ENCODE data around the gene NSD1. TPM values are rescaled to one million over a fixed set of nuclear protein-coding genes. Genes with fewer than 3 reads are reported as not detected.

NSD1 gene
- polyA plus RNA-seq, 1 donor from 2014 or later, result 12.8 TPM

DNA sequence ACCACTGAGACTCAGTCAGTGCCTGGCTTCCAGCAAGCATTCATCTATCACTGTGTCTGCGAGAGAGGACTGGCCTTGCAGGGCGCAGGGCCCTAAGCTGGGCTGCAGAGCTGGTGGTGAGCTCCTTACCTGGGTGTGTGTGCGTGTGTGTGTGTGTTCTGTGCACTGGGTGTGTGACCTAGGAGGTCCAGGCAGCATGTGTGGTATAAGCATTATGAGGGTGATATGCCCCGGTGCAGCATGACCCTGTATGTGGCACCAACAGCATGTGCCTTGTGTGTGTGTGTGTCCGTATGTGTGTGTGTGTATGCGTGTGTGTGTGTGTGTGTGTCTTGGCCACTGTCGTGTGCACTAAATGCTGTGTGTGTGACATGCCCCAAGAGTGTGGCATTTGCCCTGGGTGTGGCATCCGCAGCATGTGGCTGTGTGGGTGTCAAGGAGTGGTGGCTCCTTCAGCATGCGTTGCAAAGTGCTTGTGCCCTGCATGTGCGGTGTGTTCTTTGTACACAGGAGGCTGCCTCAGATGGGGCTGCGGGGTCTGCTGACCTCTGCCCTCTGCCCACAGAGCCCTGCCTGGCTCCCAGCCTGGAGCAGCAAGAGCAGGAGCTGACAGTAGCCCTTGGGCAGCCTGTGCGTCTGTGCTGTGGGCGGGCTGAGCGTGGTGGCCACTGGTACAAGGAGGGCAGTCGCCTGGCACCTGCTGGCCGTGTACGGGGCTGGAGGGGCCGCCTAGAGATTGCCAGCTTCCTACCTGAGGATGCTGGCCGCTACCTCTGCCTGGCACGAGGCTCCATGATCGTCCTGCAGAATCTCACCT, 43.5 kb upstream of the NSD1 start:
- H3K9me2 ChIP-seq (ENCODE audit: insufficient read depth, low read length), result no peaks in the 10 kb centered on the region
- H2AFZ ChIP-seq (ENCODE audit: low read depth, low read length), result no peak overlapping the region
- no peaks in the 10 kb centered on the region for H3K79me2 ChIP-seq (replicated peaks; ENCODE audit: insufficient read depth, low read length)
- TF ChIP-seq MXI1 (conservative IDR thresholded peaks at IDR 0.05; ENCODE audit: poor library complexity, severe bottlenecking) (no peak), CTCF (IDR thresholded peaks at IDR 0.05; ENCODE audit: poor library complexity, severe bottlenecking) (no peak), RAD21 (conservative IDR thresholded peaks at IDR 0.05) (no peak), REST (IDR thresholded peaks at IDR 0.05; ENCODE audit: borderline replicate concordance) (no peak), POLR2AphosphoS5 (IDR thresholded peaks at IDR 0.05) (no peak), SMC3 (conservative IDR thresholded peaks at IDR 0.05; ENCODE audit: poor library complexity) (no peak), EZH2 (IDR thresholded peaks at IDR 0.05; ENCODE audit: borderline replicate concordance, insufficient read depth, low read length, poor library complexity, severe bottlenecking) (no peak), EP300 (conservative IDR thresholded peaks at IDR 0.05; ENCODE audit: poor library complexity, severe bottlenecking) (no peak), TAF1 (IDR thresholded peaks at IDR 0.05; ENCODE audit: low read depth) (no peak)
- H3K27me3 ChIP-seq (ENCODE audit: insufficient read depth, low read depth, low read length), result peaks cover 8% of the 10 kb centered on the region
- H3K9me3 ChIP-seq (ENCODE audit: low read length), result no peaks in the 10 kb centered on the region
- H3K9ac ChIP-seq (ENCODE audit: low read length), result no peak overlapping the region
- H3K4me3 ChIP-seq (ENCODE audit: low read length), result no peak overlapping the region
- H4K20me1 ChIP-seq (ENCODE audit: insufficient read depth), result no peaks in the 10 kb centered on the region
- no peaks in the 10 kb centered on the region for H3K36me3 ChIP-seq (ENCODE audit: insufficient read depth, low read length)
- no peak overlapping the region for H3K27ac ChIP-seq (ENCODE audit: low read length)
- H3F3A ChIP-seq (ENCODE audit: insufficient read depth, low read length, poor library complexity, severe bottlenecking), result no peaks in the 10 kb centered on the region
- H3K4me2 ChIP-seq (ENCODE audit: low read length), result no peak overlapping the region

- Histone ChIP-seq H3F3A (ENCODE audit: insufficient read depth, low read length, poor library complexity, severe bottlenecking) (no peaks in the 10 kb centered on the region), H3K9ac (ENCODE audit: low read length) (no peak overlapping the region), H3K4me3 (ENCODE audit: low read length) (no peak overlapping the region), H3K36me3 (ENCODE audit: insufficient read depth, low read length) (no peaks in the 10 kb centered on the region), H3K27me3 (ENCODE audit: insufficient read depth, low read depth, low read length) (peaks cover 8% of the 10 kb centered on the region), H4K20me1 (ENCODE audit: insufficient read depth) (no peaks in the 10 kb centered on the region), H3K9me3 (ENCODE audit: low read length) (no peaks in the 10 kb centered on the region), H3K9me2 (ENCODE audit: insufficient read depth, low read length) (no peaks in the 10 kb centered on the region), H3K79me2 (replicated peaks; ENCODE audit: insufficient read depth, low read length) (no peaks in the 10 kb centered on the region), H3K4me2 (ENCODE audit: low read length) (no peak overlapping the region), H2AFZ (ENCODE audit: low read depth, low read length) (no peak overlapping the region), H3K27ac (ENCODE audit: low read length) (no peak overlapping the region)
- no peak for TF ChIP-seq EP300 (conservative IDR thresholded peaks at IDR 0.05; ENCODE audit: poor library complexity, severe bottlenecking)
- no peak for TF ChIP-seq MXI1 (conservative IDR thresholded peaks at IDR 0.05; ENCODE audit: poor library complexity, severe bottlenecking)
- no peak for TF ChIP-seq POLR2AphosphoS5 (IDR thresholded peaks at IDR 0.05)
- no peak for TF ChIP-seq REST (IDR thresholded peaks at IDR 0.05; ENCODE audit: borderline replicate concordance)
- no peak for TF ChIP-seq RAD21 (conservative IDR thresholded peaks at IDR 0.05)
- TF ChIP-seq SMC3 (conservative IDR thresholded peaks at IDR 0.05; ENCODE audit: poor library complexity), result no peak
- no peak for TF ChIP-seq CTCF (IDR thresholded peaks at IDR 0.05; ENCODE audit: poor library complexity, severe bottlenecking)
- no peak for TF ChIP-seq EZH2 (IDR thresholded peaks at IDR 0.05; ENCODE audit: borderline replicate concordance, insufficient read depth, low read length, poor library complexity, severe bottlenecking)
- no peak for TF ChIP-seq TAF1 (IDR thresholded peaks at IDR 0.05; ENCODE audit: low read depth)
Observed at GRCh38 chr5:177090813-177091212, 42.8 kb upstream of the NSD1 start.

Measured in neural cell (in vitro differentiated cells).